Right lobe of liver (tissue), 4 donors: ENCODE measurements around the gene PRDM4.

Experiments
- POLR2A ChIP-seq: fragments of 450-650 bp; IDR thresholded peaks from one replicate; pipeline ENCODE4 v1.6.1; 2017; ENCODE audit warnings: antibody characterized with exemption, mild to moderate bottlenecking
- TF ChIP-seq, protein P1 (sequence below), 4 donors: fragments of 200-600 bp in 3 of 4; fragments of 450-650 bp in 1 of 4; IDR thresholded peaks; one replicate each; pipeline versions ENCODE4 v1.5.1 to v1.8.0; 2016 to 2022; ENCODE audit warnings: antibody characterized with exemption in 4 of 4, mild to moderate bottlenecking in 2 of 4
- donor health status: DM: no; HTN: no; CAD: no.
- donor health status: DM: no; HTN: no; CAD: no.
- donor health status: DM: no; HTN: yes; CAD: no.

DNA sequence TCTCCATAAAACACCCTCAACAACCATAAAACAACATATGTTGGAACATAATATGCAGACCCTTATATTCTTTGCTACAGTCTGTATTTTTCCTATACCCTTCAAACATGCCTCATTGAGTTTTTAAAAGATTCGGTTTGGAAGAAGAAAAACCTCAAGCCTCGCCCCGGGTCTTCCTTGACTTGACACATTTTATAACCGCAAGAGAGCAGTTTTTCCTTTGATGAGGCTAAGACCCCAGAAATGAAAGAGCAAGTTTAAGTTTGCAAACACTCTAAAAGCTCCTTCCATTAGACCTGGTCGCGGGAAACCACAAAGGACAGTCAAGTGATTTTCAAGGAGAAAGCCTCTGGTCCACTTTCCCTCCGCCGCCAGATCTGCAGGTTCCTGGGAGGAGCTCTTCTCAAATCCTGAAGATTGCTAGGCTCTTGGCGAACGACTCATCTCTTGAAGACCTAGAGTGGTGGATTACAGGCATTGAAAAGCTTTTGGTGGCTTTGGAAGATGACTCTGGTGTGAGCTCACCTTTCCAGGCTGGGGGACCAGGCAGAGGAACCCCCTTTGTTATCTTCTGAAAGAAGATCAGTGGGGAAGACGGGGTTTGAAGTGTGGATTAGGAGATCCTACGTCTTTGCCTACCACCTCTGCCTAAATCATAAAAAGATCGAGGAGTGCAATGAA, 13.6 kb upstream of the PRDM4 start, which contains the start of gene ASCL4:
- no peak for TF ChIP-seq POLR2A
- TF ChIP-seq, protein P1, sequence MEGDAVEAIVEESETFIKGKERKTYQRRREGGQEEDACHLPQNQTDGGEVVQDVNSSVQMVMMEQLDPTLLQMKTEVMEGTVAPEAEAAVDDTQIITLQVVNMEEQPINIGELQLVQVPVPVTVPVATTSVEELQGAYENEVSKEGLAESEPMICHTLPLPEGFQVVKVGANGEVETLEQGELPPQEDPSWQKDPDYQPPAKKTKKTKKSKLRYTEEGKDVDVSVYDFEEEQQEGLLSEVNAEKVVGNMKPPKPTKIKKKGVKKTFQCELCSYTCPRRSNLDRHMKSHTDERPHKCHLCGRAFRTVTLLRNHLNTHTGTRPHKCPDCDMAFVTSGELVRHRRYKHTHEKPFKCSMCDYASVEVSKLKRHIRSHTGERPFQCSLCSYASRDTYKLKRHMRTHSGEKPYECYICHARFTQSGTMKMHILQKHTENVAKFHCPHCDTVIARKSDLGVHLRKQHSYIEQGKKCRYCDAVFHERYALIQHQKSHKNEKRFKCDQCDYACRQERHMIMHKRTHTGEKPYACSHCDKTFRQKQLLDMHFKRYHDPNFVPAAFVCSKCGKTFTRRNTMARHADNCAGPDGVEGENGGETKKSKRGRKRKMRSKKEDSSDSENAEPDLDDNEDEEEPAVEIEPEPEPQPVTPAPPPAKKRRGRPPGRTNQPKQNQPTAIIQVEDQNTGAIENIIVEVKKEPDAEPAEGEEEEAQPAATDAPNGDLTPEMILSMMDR (IDR thresholded peaks at IDR 0.05) = no peak
